LoVo (cell line): ENCODE data around the gene CACNA1E.

Source experiments
- DNase-seq: peaks from one replicate; pipeline ENCODE4 v3.0.0-alpha.2; 2016; ENCODE audit warnings: low spot score

The CACNA1E gene

DNA sequence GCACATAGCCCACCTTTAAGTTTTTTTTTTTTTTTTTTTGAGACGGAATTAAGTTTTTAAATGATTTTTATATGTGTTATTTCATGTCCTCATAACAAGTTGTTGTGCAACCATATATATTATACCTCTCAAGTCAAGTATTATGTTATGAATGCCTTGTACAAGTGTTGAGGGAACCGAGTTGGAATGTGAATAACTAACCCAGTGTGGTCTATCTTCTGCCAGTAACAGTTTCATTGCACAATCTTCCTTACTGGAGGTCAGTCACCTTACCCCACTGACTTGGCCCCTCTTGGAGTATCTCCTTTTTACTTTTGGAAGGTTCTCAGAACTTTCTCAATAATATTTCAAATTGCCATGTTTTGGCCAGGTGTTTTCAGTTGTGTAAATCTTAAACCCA, 201.9 kb downstream of the CACNA1E start:
- no peak for DNase-seq

DNA sequence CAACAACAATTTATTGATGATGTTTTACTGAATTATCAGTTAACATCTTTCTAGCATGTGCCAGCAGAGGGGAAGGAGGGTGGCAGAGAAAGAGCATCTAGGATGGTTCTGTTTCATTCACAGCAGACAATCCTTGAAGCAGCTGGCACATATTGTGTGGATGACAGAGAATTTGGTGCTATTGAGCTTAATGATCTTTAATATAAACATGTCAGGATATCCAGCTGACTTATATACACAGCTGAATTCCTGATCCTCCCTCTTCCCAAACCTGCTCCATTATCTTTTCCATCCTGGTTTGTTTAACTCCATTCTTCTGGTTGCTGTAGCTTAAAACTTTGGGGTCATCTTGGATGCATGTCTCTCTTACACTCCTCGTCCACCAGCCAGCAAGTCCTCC, 218.6 kb downstream of the CACNA1E start:
- no peak for DNase-seq

DNA sequence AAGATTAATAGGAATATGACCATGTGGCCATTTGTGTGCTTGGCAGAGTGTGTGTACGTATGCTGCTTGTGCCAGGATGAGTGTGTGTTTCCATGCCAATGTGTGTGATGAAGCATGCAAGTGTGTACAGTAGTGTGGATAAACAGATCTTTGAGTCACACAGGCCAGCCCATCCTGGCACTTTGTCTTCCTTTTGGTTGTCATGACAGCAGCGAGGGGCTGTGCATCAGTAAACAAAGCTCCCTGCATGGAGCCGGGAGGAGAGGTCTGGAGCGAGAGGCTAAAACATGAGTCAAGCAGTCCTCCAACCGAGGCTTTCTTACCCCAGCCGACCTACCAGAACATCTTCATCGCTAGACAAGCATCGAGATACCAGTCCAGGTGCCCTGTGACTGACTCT, 221.2 kb downstream of the CACNA1E start:
- no peak for DNase-seq

DNA sequence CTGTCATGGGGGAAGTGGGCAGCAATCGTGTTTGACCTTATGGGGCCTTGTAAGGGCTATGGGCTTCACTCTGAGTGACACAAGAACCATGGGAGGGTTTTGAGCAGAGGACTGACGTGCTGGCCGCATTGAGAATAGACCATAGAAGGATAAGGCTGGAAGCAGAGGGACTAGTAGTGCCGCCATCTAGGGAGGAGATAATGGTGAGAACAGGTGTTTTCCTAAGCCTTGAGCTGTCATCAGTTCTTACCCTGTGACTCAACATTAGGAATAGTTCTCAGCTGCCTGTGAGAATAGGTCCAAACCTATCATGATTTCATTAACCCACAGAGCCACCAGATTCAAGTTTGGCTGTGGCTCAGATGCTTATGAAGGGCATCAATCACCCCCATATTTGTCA, 228.5 kb downstream of the CACNA1E start:
- no peak for DNase-seq

DNA sequence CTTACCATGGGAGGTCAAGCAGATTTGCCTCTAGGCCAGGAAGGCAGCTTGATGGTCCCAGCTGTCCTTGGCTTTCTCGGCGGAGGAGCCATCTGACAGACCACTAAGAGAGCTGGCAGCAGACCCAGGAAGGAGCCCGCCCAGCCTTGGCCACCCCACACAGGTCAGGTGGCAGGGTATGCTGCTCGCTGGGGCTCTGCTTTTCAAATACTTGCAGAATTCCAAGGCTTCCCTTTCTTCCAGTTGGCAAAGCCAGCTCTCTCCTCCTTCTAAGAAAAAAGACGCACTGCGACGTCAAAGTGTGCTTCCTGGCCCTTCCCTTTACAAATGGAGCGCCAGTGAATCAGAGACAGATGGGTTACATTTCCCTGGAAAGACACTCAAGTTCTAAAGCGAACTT, 229.4 kb downstream of the CACNA1E start:
- no peak for DNase-seq

DNA sequence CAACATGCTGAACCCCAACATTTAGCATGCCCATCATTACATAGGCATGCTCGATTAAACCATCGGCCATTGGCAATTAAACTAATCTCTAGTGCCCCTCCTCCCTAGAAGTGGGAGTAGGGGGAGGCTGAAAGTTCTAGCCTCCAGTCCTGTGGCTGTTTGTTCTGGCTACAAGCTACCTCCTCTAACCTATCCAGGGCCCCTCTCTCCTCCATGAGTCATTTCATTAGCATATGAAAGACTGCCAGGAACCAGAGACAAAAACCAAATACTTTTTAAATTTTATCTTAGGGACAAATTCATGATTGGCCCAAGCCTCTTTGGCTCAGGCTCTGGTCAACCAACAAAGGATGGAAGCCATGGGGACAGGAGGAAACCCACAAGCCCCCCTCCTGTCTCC, 231.1 kb downstream of the CACNA1E start:
- no peak for DNase-seq

DNA sequence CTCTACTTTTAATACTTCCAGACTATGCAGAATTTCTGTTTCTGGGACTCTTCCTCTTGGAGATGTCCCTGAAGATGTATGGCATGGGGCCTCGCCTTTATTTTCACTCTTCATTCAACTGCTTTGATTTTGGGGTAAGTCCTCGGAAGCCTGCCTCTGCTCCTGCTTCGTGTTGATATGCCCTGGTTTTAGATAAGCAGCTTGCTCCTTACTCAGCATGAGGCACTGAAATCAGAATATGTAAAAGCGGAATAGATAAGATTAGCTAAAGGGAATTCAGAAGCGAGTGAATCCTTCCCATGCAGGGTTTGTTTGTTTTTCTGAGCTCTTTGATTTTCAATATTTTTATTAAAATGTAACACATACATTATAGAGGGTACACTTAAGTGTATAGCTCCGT, 234.7 kb downstream of the CACNA1E start:
- no peak for DNase-seq

DNA sequence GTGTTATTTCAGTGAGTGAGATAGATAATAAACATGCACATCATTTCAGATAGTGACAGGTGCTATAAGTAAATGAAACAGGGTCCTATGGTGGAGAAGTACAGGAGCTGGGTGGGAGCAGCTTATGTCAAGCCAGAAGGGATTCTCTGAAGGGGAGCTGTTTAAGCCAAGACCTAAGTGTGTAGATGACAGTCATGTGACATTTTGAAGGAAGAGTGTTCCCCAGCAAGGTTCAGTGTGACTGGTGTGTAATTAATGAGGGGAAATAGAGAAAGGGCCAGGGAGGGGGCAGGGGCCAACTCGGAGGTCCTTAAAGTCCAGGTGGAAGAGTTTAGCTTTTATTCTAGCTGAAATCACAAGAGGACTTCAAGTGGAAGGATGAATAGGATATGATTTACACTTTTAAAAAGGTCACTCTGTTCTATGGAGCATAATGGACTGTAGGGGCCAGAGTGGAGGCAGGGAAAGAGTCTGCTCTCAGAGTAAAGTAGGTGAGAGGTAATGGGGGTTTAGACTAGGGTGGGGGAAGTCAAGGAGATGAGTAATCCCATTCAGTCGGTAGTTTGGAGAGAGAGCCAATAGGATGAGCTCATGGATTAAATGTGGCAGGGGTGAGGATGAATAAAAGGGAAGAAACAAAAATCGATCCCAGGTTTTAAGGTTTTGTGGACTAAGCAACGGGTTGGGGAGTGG, 243.1 kb downstream of the CACNA1E start:
- no peak for DNase-seq

DNA sequence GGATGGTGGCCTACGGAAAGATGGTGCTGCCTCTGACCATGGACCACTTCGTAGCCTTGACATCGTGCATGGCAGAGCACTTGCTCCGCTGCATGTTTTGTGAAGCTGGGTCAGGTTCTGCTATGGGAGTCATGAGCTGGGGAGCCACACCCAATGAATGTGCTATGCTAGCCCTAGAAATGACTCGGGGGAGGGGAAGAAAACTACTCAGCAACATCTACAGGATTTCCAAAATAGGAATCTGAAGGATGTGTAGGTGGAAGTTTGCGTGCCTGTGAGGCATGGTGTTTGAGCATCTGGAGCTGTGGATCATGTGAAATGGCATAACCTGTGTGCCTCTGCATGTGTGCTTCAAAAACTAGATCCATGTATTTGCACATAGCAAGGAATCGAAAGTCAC, 247.3 kb downstream of the CACNA1E start:
- DNase-seq, result no peak

DNA sequence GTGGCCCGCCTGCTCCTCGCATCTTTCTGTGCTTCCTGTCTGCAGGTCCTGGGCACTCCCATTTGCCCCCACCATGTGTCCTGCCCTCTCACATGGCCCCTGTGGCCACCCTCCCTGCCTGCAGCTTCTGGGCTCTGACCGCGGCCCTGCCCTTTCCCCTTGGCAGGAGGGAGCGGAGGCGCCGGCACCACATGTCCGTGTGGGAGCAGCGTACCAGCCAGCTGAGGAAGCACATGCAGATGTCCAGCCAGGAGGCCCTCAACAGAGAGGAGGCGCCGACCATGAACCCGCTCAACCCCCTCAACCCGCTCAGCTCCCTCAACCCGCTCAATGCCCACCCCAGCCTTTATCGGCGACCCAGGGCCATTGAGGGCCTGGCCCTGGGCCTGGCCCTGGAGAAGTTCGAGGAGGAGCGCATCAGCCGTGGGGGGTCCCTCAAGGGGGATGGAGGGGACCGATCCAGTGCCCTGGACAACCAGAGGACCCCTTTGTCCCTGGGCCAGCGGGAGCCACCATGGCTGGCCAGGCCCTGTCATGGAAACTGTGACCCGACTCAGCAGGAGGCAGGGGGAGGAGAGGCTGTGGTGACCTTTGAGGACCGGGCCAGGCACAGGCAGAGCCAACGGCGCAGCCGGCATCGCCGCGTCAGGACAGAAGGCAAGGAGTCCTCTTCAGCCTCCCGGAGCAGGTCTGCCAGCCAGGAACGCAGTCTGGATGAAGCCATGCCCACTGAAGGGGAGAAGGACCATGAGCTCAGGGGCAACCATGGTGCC, 249.1 kb downstream of the CACNA1E start:
- no peak for DNase-seq

DNA sequence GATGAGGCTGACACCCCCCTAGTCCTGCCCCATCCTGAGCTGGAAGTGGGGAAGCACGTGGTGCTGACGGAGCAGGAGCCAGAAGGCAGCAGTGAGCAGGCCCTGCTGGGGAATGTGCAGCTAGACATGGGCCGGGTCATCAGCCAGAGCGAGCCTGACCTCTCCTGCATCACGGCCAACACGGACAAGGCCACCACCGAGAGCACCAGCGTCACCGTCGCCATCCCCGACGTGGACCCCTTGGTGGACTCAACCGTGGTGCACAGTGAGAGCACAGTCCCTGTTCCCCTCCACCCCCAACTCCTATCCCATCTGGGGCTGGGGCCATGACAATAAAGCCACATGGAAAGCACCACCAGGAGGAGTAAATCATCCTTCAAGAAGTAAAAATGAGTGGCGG, 250.2 kb downstream of the CACNA1E start:
- no peak for DNase-seq

DNA sequence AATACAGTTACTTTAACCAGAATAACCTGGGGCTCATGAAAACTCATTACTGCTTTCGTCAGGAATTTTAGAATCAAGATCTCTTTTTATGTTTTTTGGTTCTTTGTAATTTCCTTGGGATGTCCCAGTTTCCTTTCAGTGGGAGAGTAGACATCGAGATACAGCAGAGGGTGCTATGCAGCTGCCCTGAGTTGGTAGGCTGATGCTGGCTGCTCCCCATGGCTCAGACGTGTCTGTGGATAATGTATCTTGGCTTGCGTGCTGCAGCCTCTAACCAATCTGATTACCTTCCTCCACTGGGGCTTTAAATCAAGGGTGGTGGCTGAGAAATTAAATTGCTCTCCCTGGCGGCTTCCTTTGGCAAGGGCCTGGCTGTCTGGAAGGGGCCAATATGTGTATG, 253.7 kb downstream of the CACNA1E start:
- no peak for DNase-seq

DNA sequence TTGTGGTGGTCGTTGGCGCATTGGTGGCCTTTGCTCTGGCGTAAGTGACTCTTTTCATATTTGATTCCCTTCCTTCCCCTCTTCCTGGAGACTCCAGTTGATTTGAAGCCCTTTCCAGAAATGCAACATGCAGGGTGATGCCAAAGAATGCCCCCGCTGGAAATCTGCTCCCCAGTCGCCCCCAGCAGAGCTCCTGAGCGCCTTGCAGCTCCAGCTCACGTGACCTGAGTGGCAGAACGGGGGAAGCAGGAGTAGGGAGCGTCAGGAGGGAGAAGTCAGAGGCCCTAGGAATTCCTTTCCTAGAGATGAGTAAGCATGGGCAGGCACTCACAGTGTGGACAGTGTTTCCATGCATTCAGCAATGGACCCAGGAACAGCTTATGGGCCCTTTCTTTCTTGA, 255.9 kb downstream of the CACNA1E start:
- no peak for DNase-seq

DNA sequence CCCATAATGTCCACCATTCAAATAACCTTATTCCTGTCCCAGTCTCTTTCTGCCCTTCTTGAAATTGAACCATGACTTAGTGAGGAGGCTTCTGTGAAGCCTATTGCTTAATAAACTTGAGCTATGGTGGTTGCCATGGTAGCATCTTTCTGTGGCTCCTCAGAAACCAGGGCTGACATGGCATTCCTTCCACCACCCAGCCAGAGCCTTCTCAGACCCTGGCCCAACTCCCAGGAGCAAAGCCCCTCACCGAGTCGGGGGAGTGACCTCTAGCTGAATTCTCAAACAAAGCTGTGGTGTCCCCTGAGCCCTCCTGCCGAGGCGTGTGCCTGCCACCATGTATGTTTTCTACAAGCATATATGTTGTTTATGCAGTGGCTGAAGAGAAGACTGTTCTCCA, 259.1 kb downstream of the CACNA1E start:
- no peak for DNase-seq

DNA sequence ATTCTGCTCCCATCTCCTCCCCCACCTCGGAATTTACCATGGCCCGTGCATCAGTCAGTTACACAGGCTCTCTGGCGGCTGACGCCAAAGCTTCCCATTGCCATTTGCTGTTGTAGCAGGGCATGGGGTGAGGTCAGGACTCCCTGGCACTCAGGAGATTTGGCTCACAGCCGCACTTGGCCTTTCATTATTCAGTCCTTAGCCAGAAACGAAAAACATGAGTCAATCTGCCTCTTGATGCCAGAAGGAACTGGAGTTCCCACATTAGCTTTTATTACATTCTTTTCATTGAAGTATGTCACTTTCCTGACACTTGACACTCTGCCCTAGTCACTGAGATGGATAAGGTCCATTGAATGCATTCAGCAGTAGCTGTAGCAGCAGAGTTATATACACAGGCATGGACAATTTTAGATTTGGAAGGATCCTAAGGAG, 260.6 kb downstream of the CACNA1E start:
- DNase-seq, result no peak

DNA sequence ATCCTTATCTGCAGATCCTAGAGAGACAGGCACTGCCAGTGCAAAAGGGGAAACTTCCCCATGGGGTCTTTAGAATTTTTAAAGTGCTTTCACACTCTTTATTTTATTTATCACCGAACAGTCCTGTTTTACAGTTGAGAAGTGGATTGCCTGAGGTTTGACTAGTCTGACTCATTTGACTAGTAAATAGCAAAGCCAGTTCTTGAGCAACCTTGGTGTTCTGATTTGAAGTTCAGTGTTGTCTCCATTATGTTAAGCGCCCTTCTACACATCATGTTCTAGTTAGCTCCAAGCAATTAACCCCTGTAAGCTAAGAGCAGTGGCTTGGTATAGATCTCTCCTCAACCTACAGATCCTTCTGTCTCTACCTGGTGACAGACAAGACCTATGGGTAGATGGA, 262.9 kb downstream of the CACNA1E start:
- DNase-seq, result no peak

DNA sequence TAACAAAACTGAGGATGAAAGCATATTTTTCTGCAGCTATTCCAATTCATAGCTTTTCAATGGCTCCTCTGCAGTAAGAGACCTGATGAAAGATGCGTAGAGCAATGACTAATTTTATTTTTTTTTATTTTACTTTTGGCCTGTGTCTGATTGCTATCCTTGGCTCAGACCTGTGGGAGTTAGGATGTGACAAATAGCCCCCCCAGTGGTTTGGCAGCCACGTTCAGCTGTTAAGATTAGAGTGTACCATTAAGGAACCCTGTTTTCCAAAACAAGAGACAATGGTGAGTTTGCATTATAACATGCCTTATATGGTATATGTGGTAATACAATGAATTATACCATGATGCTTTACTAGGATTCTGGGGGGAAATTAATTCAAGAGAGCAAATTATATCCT, 264.7 kb downstream of the CACNA1E start:
- no peak for DNase-seq

DNA sequence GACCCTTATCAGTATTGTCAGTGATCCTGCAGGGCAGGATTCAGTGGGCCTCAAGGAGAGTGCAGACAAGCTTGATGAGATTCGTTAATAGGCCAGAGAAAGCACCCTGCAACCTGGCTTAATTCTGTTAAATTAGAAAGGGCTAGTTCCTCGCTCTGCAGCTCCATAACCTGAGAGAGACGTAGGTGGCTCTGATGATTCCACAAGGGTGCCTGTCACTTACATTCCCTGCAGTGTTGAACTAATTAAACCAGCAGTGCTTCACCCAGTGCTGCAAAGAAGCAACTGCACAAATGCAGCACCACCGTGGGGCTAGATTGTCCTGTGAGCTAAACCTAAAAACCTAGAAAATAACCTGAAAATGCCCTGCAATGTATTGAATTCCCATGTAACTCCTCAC, 270.8 kb downstream of the CACNA1E start:
- DNase-seq, result no peak

DNA sequence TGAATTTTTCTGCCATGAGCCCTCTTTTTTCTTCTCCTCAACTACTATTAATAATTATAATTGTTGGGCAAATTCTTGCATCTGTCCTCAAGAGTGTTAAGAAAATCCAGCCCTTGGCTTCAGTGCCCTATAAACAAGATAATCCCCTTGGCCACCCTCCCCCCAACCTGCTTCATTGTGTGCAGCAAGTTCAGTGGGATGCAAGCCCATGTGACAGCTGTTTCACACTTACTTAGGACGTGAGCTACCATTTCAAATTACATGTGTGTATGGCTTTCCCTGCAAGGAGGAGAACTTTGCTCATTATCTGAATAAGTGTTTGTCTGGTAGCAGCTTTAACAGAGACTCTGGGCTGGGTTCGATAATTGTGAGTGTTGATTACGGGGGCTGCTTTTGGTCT, 276.2 kb downstream of the CACNA1E start:
- DNase-seq, result no peak

DNA sequence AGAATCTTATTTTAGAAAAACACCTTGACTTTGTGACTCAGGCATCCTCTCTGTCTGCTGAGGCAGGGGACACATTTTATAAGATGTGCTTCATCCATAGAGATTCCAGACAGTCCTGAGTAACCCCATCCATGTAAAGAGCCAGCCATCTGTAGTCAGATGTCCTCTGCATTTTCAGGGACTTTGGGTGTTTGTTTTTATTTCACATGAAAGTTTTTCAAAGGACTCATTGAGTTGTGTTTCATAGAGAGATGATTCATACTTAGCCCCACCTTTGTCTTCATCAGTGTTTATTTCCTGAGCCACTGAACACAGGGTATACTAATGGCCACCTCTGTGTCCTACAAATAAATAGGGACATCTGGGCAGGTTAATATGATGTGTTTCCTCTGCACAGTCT, 280.4 kb downstream of the CACNA1E start:
- DNase-seq, result no peak

DNA sequence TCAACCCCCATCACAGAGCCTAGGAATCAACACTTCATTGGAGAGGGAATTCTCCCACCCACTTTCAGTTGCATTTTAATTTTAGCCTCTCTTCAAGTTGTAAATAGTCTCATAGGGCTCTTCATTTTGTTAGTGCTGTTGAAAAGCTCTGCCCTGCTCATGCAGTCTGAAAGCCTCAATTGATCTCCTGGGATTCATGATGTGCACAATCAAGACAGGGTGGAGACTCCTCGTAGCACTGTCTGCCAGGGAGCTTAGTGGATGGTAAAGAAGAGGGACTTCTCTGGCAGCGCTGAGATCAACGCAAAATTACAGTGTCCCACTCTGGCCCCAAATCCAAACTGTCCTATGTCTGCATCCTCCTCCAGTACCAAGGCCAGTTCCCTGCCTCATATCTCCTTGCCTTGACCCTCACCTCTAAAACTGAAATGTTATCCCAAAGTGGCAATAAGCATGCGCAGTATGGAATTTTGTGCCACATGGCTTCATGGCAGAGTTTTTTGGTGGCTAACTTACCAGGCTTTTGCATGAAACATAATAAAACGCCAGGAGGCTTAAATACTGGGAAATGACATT, 282.2 kb downstream of the CACNA1E start:
- DNase-seq, result no peak

DNA sequence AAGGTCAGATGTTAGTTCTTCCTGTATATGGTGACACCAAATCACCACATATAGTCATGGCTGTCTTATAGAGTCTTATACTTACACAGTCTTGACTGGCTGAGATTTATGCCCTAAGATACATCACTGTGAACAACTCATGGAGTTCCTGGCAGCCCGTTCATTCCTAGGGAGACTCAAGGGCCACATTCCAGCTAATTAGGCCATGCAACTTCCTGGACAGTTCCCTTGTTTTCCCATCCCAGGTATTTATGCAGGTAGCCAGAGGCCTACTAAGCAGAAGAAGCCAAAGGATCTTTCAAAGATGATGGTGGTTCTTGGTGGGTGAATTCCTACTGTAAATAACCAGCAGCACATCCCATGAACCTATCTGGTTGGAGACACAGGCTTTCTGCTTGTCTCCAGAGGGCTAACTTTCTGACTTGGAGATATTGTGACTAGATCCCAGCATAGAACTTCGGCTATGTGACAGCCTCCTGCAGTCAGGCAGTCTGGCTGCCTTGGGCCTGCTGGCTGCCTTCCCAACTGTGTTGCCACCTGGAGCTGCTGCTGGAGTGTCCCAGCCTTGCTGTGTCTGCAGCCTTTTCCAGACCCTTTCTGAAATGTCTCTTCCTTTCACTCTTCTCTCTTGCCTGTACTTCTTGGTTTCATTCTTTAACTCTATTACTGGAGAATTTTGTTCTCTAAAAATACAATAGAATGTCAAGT, 283.8 kb downstream of the CACNA1E start:
- DNase-seq, result no peak
